GM18526 (cell line): ENCODE results near the gene STAT4.

Experiments
- POLR2A ChIP-seq: IDR thresholded peaks from 3 replicates; pipeline ENCODE4 v1.6.1; 2011; ENCODE audit not compliant: insufficient read length; ENCODE audit errors: extremely low read depth

The STAT4 gene, protein sequence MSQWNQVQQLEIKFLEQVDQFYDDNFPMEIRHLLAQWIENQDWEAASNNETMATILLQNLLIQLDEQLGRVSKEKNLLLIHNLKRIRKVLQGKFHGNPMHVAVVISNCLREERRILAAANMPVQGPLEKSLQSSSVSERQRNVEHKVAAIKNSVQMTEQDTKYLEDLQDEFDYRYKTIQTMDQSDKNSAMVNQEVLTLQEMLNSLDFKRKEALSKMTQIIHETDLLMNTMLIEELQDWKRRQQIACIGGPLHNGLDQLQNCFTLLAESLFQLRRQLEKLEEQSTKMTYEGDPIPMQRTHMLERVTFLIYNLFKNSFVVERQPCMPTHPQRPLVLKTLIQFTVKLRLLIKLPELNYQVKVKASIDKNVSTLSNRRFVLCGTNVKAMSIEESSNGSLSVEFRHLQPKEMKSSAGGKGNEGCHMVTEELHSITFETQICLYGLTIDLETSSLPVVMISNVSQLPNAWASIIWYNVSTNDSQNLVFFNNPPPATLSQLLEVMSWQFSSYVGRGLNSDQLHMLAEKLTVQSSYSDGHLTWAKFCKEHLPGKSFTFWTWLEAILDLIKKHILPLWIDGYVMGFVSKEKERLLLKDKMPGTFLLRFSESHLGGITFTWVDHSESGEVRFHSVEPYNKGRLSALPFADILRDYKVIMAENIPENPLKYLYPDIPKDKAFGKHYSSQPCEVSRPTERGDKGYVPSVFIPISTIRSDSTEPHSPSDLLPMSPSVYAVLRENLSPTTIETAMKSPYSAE

DNA sequence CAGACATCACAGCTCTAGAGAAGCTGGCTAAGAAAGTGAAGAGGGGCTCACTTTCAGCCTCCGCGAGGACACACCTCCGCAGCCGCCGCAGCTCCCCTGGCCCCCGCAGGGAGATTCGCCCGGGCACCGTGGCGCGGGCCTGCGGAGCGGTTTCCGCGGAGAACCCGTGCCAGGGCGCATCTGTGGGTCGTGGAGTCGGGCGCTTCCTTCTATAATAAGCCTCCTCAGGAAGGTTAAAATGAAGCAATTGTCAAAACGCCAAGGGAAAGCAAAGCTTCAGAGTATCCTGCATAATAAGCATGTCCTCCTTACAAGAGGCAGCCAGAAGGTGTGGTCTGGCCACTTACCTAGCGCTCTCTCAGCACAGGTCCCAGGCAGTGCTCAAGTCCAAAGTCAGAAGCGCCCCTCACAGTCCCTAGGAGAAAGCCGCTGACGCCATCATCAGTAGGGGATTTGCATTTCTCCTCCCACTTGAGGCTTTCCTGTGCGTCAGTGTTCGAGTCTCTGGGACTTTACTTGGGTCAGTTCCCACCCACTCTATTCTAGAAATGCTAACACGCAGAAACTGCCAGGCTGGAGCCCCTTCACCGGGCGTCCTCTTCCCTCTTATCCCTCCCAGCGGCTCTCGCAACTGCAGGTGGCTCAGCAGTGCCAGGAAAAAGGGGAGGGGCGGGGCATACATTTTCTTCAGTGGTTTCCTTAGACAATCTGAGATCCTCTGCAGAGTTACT is at the start of gene STAT4:
Gene STAT4 (minus strand): TSS at position 395 of the 731 bp plus-strand sequence. CDS start 2,791 bp downstream, outside the sequence.
- TF ChIP-seq POLR2A = no peak

DNA sequence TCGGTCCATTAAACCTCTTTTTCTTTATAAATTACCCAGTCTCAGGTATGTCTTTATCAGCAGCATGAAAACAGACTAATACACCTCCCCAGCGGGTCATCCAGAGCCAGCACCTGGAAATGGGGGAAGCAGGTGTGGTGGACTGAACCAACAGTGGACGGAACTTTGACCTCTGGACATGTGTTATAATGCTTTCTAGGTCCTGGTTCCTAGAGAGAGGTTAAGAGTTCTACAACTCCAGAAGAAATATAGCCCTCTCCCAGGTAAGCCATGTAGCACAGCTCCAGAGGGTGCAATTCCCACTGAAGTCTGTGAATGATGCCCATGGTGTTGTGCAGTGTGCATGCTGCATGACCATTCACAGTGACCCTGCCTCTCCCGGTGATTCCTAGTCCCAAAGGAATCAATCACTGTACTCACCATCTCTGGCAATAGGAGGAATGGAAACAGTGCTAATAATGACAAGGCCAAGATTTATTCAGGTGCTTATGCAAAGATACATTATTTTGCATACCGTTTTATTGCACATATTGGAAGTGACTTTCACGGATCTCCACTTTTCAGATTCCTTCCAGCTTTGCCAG is 49.2 kb upstream of the STAT4 start:
- TF ChIP-seq POLR2A = no peak

DNA sequence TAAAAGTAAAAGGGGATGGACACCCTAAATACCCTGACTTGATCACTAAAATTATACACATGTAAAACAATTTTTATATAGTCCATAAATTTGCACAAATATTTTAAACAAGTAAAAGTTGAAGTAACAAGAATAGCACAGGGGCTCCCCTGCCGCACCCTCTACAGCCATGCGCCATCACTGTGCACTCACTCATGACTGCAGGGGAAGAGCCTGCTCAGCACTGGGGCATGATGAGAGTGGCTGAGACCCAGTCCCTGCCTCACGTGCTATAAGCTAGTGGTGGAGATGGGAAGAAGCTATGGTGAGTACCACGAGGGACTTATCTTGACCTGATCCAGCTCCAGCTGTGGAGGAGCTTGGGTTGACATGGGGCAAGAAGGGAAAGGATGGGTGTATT is 47.5 kb upstream of the STAT4 start:
- no peak for TF ChIP-seq POLR2A

DNA sequence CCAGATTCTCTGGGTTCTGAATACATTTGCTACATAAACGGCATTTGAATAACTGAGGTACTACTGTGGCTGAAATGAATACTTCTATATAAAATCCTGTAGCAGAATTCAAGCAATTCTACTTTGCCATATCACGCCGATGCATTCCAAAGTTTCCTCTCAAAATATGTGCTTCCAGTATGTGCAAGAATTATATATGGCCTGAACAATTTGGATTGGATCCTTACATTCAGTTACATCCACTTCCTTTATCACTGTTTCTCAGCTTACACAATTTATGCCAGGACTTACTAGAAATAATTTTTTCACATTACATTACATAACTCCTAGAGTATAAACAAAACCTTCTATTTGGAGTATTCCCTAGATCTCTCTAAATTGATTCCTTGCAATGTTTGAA is 46.3 kb upstream of the STAT4 start:
- TF ChIP-seq POLR2A = no peak

DNA sequence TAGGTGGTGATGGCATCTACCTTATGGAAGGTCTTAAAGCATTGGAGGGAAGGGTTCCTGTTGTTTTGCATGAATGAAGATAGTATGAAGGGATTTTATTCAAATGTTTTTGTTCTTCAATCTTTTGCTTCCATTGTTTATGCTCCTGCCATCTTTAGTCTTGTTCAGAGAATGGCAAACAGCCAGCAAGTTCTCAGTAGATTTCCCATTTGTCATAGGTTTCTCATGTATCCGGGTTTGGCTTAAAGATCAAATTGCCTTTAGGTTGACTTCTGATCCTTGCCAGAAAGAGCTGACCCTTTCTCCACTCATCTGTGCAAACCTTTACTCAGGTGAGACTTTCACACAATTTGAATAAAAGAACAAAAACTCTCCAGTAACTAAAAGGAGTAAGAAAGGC is 44.2 kb upstream of the STAT4 start:
- TF ChIP-seq POLR2A = no peak

DNA sequence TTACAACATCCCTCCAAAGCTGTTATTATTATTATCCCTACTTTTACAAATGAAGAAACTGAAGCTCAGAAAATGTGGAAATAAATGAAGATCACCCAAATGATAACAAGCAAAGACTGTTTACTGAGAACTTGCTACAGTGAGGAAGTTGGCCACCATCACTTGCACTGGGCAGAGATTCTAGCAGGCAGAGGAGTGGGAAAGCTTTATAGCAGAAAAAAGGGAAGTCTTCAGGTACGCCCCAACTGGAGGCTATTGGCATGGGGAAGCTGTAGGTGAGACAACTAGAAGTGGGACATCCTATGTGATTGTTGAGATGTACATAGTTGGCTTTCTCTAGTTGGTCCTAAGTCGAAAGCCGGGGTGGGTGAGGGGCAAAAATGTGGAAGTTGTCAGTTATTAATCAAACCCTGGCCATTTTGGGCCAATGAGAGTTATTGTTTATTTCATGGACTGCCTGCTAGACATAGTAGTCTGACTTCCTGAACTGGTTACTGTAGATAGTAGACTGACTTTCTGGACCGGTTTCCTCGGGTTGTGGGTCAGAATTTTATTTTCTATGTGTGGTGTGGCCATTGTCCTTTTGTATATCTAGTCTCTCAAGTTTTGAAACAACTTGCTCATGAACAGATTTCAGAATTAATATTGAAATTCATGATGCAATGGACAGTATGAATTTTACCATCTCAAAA is 40.2 kb upstream of the STAT4 start:
- TF ChIP-seq POLR2A = no peak

DNA sequence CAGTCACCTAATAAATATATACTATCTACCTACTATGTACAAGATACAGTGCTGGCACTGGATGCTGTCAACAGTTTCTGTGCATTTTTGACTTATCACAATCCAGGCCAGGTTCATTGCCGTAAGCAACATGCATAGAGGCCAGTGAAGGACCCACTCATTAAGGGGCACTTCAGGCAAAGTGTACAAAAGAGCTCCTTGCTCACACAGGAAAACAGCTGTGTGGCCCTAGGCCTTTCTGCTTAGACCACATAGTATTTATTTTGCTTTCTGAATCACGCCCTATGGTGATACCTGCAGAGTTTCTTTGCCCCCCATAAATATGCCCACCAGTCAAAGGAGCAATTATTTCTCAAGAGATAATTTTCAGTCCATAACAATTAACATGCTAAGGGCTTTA is 39.6 kb upstream of the STAT4 start:
- TF ChIP-seq POLR2A = no peak

DNA sequence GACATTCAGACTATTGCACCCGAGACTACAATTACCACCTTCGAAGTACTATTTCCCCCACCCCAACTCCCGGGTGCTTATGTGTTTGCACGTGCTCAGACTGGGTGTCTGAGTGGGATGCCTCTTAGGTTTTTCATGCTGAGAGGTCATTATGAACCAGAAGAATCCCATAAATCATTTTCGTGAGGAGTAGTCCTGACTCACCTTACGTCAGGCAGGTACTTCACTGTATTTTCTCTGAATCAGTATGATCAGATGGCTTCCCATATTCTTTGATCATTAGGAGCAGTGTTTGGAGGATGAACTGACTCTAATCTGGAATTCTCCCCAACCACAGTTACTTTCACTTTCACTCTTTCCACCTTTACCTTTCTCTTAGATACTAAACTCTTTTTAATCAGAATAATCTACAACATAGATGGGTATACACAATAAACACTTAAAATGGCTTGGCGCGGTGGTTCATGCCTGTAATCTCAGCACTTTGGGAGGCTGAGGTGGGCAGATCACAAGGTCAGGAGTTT is 38.4 kb upstream of the STAT4 start:
- no peak for TF ChIP-seq POLR2A

DNA sequence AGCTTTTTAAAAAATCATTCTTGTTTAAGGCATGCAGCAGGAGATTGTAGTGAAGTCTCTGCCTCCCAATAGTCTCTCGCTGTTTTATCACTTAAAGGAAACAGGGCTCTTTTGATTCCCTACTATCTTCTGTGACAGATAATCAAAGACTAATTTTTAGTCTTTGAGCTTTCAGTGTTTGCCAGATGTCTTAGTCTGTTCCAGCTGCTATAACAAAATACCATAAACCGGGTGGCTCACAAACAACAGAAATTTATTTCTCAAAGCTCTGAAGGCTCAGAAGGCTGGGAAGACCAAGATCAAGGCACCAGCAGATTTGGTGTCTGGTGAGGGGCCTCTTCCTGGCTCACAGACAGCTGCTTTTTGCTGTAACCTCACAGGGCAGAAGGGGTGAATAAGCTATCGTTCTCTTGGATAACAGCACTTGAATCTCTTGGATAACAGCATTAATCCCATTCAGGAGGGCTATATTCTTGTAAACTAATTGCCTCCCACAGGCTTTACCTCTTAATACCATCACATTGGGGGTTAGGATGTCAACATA is 37.8 kb upstream of the STAT4 start:
- TF ChIP-seq POLR2A = no peak

DNA sequence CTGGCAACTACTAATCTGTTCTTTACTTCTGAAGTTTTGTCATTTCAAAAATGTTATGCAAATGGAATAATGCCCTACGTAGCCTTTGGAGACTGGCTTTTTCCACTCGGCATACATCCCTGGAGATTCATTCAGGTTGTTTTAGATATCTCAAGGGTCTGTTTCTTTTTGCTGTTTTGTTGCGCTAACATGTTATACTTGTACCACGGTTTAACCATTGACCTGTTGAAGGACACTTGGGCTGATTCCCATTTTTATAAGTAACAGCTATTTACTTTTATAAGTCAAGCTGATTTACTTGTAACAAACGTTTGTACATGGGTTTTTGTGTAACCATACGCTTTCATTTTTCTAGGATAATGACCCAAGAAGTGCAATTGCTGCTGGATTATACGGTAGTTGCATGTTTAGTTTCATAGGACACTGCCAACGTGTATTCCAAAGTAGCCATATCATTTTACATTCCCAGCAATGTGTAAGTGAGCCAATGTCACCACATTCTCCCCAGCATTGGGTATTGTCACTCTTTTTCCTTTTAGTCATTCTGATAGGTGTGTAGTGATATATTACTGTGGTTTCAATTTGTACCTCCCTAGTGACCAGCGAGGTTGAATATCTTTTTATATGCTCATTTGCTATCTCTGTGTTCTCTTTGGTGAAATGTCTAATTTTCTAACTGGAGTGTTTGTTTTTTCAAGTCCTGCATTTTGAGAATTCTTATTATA is 36.5 kb upstream of the STAT4 start:
- TF ChIP-seq POLR2A = no peak

DNA sequence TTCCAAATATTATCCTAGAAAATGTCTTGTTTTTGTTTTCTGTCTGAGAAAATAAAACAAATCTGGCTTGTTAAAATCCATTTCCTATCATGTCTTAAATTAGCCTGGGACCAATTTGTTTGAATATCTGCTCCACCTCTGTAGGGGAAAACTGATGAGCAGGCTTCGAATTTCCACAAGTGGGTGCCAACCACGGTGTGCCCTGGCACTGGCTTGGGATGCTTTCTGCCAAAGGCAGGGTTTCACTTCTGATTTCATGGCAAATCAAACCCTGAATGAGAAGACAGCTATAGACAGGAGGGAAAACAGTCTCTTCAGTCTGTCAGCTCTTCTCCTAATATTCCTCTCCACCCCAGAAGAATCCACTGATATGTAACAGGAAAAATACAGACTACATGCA is 33.7 kb upstream of the STAT4 start:
- no peak for TF ChIP-seq POLR2A

DNA sequence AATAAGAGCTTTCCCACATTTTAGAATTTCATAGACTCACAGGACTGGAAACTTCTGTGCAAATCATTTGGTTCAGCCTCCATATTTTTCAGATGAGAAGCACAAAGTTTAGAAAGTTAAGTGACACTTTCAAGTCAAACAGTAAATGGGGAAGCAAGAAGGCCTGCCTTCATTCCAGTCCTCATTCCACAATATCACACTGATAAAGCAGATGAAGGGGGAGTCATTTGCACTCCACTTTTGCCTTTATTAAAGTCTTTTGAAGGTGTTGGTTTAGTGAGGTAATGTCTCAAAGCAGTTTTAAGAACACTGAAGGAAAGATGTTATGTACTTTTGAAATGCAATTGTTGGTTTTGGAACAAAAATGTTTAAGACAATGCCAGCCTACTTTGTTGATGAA is 32.7 kb upstream of the STAT4 start:
- no peak for TF ChIP-seq POLR2A

DNA sequence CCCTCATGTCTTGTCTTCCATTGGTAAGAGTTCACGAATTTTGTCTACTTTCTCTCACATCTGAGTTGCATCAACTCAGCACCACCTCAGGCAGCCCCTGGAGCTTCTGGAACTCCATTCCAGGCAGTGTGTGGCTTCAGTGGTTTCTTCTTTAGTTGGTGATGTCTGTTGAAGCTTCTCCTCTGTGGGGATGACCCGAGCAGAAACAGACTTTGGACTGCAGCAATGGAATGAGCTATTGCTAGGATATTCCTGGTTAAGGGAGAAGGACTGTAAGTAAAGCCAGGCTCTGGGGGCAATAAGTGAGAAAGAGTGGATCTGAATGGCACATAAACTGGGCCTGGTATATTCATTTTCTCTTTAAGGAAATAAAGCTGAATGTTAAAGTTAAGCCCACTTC is 32.3 kb upstream of the STAT4 start:
- no peak for TF ChIP-seq POLR2A

DNA sequence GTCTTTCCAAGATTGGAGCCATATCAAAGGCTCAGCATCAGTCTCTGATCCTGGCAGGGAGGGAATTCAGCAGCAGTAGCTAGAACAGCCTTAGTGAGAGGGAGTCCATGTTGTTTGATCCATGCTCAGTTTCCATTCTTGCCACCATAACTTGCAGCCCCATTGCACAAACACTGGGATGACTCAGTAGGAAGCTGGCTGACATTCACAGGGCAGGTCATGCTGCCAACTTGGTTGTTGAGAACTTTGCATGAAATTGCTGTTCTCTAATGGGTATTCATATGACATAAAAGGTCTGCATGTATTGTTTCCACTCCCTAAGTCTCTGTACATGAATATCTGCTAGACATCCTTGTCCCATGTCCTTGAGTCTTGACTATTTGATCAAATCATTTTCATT is 29.9 kb upstream of the STAT4 start:
- no peak for TF ChIP-seq POLR2A
